ENCODE results near the gene OMD.

OMD gene

DNA sequence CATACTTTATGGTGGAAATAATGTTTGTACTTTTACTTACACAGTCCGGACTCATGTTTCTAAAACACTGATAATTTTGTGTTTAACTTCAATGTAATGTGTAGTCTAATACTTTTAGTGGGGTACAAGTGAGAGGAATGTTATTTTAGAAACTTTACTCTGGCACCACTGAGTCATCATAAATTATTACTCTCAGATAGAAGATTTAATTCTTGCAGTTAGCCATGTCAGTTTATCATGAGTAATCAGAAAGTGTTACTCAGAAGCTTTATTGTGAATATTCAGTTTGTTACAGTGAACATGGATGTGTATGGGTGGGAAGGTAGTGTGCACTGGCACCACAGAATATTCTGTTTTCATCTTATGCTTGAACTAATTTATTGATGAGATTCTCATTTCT is 39.9 kb downstream of the OMD start:
- Histone ChIP-seq H4K91ac (ENCODE audit: low read depth, low read length) (no peak overlapping the region), H3K4me3 (ENCODE audit: low read depth, low read length) (no peak overlapping the region), H3K79me2 (ENCODE audit: control insufficient read depth, insufficient read depth, low read length, poor library complexity) (no peaks in the 10 kb centered on the region), H2AFZ (ENCODE audit: insufficient read depth, low read length, poor library complexity) (no peak overlapping the region), H3K4me1 (ENCODE audit: control insufficient read depth in 1 of 2, insufficient read depth in 2 of 2, low read length in 2 of 2) (no peaks in the 10 kb centered on the region), H3K27ac (ENCODE audit: low read depth, low read length) (no peak overlapping the region), H3K36me3 (ENCODE audit: control insufficient read depth in 1 of 2, insufficient read depth in 2 of 2, low read length in 2 of 2) (no peaks in the 10 kb centered on the region), H3K23ac (ENCODE audit: low read length) (no peak overlapping the region), H3K9me3 (ENCODE audit: insufficient read depth, low read depth, low read length) (no peaks in the 10 kb centered on the region), H3K4me2 (ENCODE audit: low read length) (no peak overlapping the region), H3K9ac (ENCODE audit: low read length) (no peak overlapping the region), H3K18ac (ENCODE audit: low read length) (no peak overlapping the region), H3K4ac (ENCODE audit: low read depth, low read length) (no peak overlapping the region), H3K27me3 (ENCODE audit: insufficient read depth, low read length) (no peaks in the 10 kb centered on the region), H3K79me1 (ENCODE audit: low read length) (no peaks in the 10 kb centered on the region), H2BK12ac (ENCODE audit: low read length) (no peak overlapping the region), H2BK5ac (ENCODE audit: low read depth, low read length, poor library complexity) (no peak overlapping the region), H2AK5ac (ENCODE audit: low read length) (no peak overlapping the region), H3K14ac (ENCODE audit: low read length) (no peak overlapping the region), H2BK120ac (ENCODE audit: insufficient read depth, low read length, poor library complexity) (no peak overlapping the region), H4K12ac (ENCODE audit: low read depth, low read length) (no peak overlapping the region), H4K8ac (ENCODE audit: low read depth, low read length) (no peak overlapping the region)
- no peak for DNase-seq
- WGBS (ENCODE audit: extremely low coverage, insufficient coverage, insufficient read length), result no CpG with 5 or more reads among the region's 1 CpG

DNA sequence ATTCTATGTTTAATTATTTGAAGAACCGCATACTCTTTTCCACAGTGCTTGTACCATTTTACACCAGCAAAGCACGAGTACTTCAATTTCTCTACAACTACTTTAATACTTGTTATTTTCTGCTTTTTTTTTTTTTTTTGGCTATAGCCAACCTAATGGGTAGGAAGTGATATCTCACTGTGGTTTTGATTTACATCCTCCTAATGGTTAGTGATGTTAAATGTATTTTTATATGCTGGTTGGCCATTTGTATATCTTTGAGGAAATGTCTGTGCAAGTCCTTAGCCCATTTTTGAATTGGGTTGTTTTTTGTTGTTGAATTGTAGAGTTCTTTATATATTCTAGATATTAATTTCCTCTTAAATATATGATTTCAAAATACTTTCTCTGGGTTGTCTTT is 42.5 kb downstream of the OMD start:
- no peak overlapping the region for H2BK5ac ChIP-seq (ENCODE audit: low read depth, low read length, poor library complexity)
- H4K12ac ChIP-seq (ENCODE audit: low read depth, low read length), result no peak overlapping the region
- no peak overlapping the region for H3K4me3 ChIP-seq (ENCODE audit: low read depth, low read length)
- no peak overlapping the region for H2BK120ac ChIP-seq (ENCODE audit: insufficient read depth, low read length, poor library complexity)
- H3K27ac ChIP-seq (ENCODE audit: low read depth, low read length), result no peak overlapping the region
- H3K9ac ChIP-seq (ENCODE audit: low read length), result no peak overlapping the region
- no peaks in the 10 kb centered on the region for H3K79me1 ChIP-seq (ENCODE audit: low read length)
- no peak overlapping the region for H2AFZ ChIP-seq (ENCODE audit: insufficient read depth, low read length, poor library complexity)
- H3K4me1 ChIP-seq (ENCODE audit: control insufficient read depth in 1 of 2, insufficient read depth in 2 of 2, low read length in 2 of 2), result peaks cover 4 to 5% of the 10 kb centered on the region in 2 experiments
- no peaks in the 10 kb centered on the region for H3K79me2 ChIP-seq (ENCODE audit: control insufficient read depth, insufficient read depth, low read length, poor library complexity)
- H3K9me3 ChIP-seq (ENCODE audit: insufficient read depth, low read depth, low read length), result no peaks in the 10 kb centered on the region
- no peak overlapping the region for H3K4ac ChIP-seq (ENCODE audit: low read depth, low read length)
- no peak overlapping the region for H4K91ac ChIP-seq (ENCODE audit: low read depth, low read length)
- no peak overlapping the region for H3K23ac ChIP-seq (ENCODE audit: low read length)
- WGBS (ENCODE audit: extremely low coverage, insufficient coverage, insufficient read length), result no CpG with 5 or more reads among the region's 2 CpGs
- no peaks in the 10 kb centered on the region for H3K36me3 ChIP-seq (ENCODE audit: control insufficient read depth in 1 of 2, insufficient read depth in 2 of 2, low read length in 2 of 2)
- no peaks in the 10 kb centered on the region for H3K27me3 ChIP-seq (ENCODE audit: insufficient read depth, low read length)
- H2AK5ac ChIP-seq (ENCODE audit: low read length), result no peak overlapping the region
- no peak overlapping the region for H4K8ac ChIP-seq (ENCODE audit: low read depth, low read length)
- no peak overlapping the region for H3K18ac ChIP-seq (ENCODE audit: low read length)
- no peak overlapping the region for H3K4me2 ChIP-seq (ENCODE audit: low read length)
- no peak overlapping the region for H2BK12ac ChIP-seq (ENCODE audit: low read length)
- H3K14ac ChIP-seq (ENCODE audit: low read length), result no peak overlapping the region
- no peak for DNase-seq

DNA sequence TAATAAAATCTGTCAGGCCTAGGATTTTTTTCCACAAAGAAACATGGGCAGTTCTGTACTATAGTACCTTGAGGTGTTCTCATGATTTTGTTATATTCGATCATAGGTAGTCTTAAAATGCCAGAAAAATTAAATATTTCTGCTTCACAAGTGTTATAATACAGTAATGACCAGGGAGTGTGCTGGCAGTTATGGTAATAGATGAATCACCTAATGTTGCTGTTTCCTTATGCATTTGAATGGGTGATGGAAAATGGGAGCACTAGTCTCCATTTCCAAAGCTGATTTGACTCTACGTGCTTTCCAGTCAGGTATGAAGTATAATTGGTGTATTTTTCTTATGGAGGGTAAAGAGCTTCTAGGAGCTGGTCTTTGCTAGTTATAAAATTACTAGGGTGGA is 43.7 kb downstream of the OMD start:
- no peak overlapping the region for H3K4me2 ChIP-seq (ENCODE audit: low read length)
- no peak overlapping the region for H3K23ac ChIP-seq (ENCODE audit: low read length)
- DNase-seq, result no peak
- H3K36me3 ChIP-seq (ENCODE audit: control insufficient read depth in 1 of 2, insufficient read depth in 2 of 2, low read length in 2 of 2), result no peaks in the 10 kb centered on the region
- no peak overlapping the region for H3K4me3 ChIP-seq (ENCODE audit: low read depth, low read length)
- no peak overlapping the region for H2AK5ac ChIP-seq (ENCODE audit: low read length)
- no peak overlapping the region for H4K91ac ChIP-seq (ENCODE audit: low read depth, low read length)
- H3K27me3 ChIP-seq (ENCODE audit: insufficient read depth, low read length), result no peaks in the 10 kb centered on the region
- H2BK12ac ChIP-seq (ENCODE audit: low read length), result no peak overlapping the region
- WGBS (ENCODE audit: extremely low coverage, insufficient coverage, insufficient read length), result no CpG with 5 or more reads among the region's 2 CpGs
- no peaks in the 10 kb centered on the region for H3K9me3 ChIP-seq (ENCODE audit: insufficient read depth, low read depth, low read length)
- H3K9ac ChIP-seq (ENCODE audit: low read length), result no peak overlapping the region
- H3K79me2 ChIP-seq (ENCODE audit: control insufficient read depth, insufficient read depth, low read length, poor library complexity), result no peaks in the 10 kb centered on the region
- H4K12ac ChIP-seq (ENCODE audit: low read depth, low read length), result no peak overlapping the region
- H4K8ac ChIP-seq (ENCODE audit: low read depth, low read length), result no peak overlapping the region
- no peak overlapping the region for H3K4ac ChIP-seq (ENCODE audit: low read depth, low read length)
- no peak overlapping the region for H3K14ac ChIP-seq (ENCODE audit: low read length)
- H2BK5ac ChIP-seq (ENCODE audit: low read depth, low read length, poor library complexity), result no peak overlapping the region
- no peak overlapping the region for H2AFZ ChIP-seq (ENCODE audit: insufficient read depth, low read length, poor library complexity)
- H3K4me1 ChIP-seq (ENCODE audit: control insufficient read depth in 1 of 2, insufficient read depth in 2 of 2, low read length in 2 of 2), result peaks cover 4 to 5% of the 10 kb centered on the region in 2 experiments
- H3K18ac ChIP-seq (ENCODE audit: low read length), result no peak overlapping the region
- no peak overlapping the region for H2BK120ac ChIP-seq (ENCODE audit: insufficient read depth, low read length, poor library complexity)
- H3K79me1 ChIP-seq (ENCODE audit: low read length), result no peaks in the 10 kb centered on the region
- H3K27ac ChIP-seq (ENCODE audit: low read depth, low read length), result no peak overlapping the region

DNA sequence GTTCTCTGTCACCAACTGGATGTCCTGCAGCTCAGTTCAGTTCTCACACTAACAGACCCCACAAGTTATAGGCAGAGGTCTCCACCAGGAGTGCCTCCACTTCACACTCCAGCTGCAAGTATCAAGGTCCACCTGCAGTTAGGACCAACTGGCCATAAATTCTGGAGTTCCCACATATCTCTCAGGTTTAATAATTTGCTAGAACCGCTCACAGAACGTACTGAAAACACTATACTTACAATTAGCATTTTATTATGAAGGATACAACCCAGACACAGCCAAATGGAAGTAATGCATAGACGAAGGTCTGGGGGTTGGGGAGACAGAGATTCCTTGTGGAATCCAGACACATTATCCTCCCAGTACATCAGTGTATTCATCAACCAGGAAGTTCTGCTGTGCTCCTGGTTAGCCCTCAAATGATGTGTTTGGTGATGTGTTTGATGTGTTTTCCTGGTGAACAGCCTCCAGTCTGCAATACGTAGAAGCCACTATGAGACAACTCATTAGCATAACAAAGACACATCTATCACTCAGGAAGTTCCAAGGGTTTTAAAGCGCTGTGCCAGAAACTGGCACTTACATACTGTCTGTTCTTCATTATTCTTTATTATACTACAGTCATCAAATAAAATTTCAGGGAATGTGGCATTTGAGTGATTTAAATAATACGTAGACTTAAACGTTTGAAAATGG is 45.3 kb downstream of the OMD start:
- no peak overlapping the region for H3K18ac ChIP-seq (ENCODE audit: low read length)
- H3K79me2 ChIP-seq (ENCODE audit: control insufficient read depth, insufficient read depth, low read length, poor library complexity), result no peaks in the 10 kb centered on the region
- no peak overlapping the region for H2AFZ ChIP-seq (ENCODE audit: insufficient read depth, low read length, poor library complexity)
- no peak overlapping the region for H3K4me3 ChIP-seq (ENCODE audit: low read depth, low read length)
- no peak overlapping the region for H2AK5ac ChIP-seq (ENCODE audit: low read length)
- H3K14ac ChIP-seq (ENCODE audit: low read length), result no peak overlapping the region
- no peaks in the 10 kb centered on the region for H3K36me3 ChIP-seq (ENCODE audit: control insufficient read depth in 1 of 2, insufficient read depth in 2 of 2, low read length in 2 of 2)
- H3K9me3 ChIP-seq (ENCODE audit: insufficient read depth, low read depth, low read length), result no peaks in the 10 kb centered on the region
- H3K27ac ChIP-seq (ENCODE audit: low read depth, low read length), result no peak overlapping the region
- no peak overlapping the region for H4K12ac ChIP-seq (ENCODE audit: low read depth, low read length)
- no peaks in the 10 kb centered on the region for H3K27me3 ChIP-seq (ENCODE audit: insufficient read depth, low read length)
- no CpG with 5 or more reads among the region's 7 CpGs for WGBS (ENCODE audit: extremely low coverage, insufficient coverage, insufficient read length)
- no peak overlapping the region for H3K23ac ChIP-seq (ENCODE audit: low read length)
- peaks cover 4 to 5% of the 10 kb centered on the region in 2 experiments for H3K4me1 ChIP-seq (ENCODE audit: control insufficient read depth in 1 of 2, insufficient read depth in 2 of 2, low read length in 2 of 2)
- no peak overlapping the region for H3K9ac ChIP-seq (ENCODE audit: low read length)
- H3K79me1 ChIP-seq (ENCODE audit: low read length), result no peaks in the 10 kb centered on the region
- H4K8ac ChIP-seq (ENCODE audit: low read depth, low read length), result no peak overlapping the region
- no peak overlapping the region for H2BK120ac ChIP-seq (ENCODE audit: insufficient read depth, low read length, poor library complexity)
- H3K4me2 ChIP-seq (ENCODE audit: low read length), result no peak overlapping the region
- no peak for DNase-seq
- no peak overlapping the region for H4K91ac ChIP-seq (ENCODE audit: low read depth, low read length)
- H2BK5ac ChIP-seq (ENCODE audit: low read depth, low read length, poor library complexity), result no peak overlapping the region
- no peak overlapping the region for H2BK12ac ChIP-seq (ENCODE audit: low read length)
- no peak overlapping the region for H3K4ac ChIP-seq (ENCODE audit: low read depth, low read length)
